Motor neuron (in vitro differentiated cells): Measurements from ENCODE around the gene ACOT8. TPM values are rescaled to one million over a fixed set of nuclear protein-coding genes. Genes with fewer than 3 reads are reported as not detected.

Experiments
- ATAC-seq, 8 experiments: fragments of 200-7000 bp; cut with Tn5 transposase; replicated peaks in 6 of 8; 2 replicates each; pipeline ENCODE4 v1.8.0; 2021; ENCODE audit warnings: mild to moderate bottlenecking in 8 of 8, moderate library complexity in 8 of 8
- H3K27ac ChIP-seq, 2 donors: fragments of 250-450 bp; sonication (Bioruptor Pico); 2 replicates each; pipeline ENCODE4 v1.9.0; 2021; ENCODE audit warnings: antibody characterized with exemption in 2 of 2, mild to moderate bottlenecking in 2 of 2, moderate library complexity in 1 of 2
- H3K4me1 ChIP-seq, 2 donors: fragments of 250-450 bp; sonication (Bioruptor Pico); replicated peaks in 1 of 2; 2 replicates each; pipeline ENCODE4 v1.6.1; 2021; ENCODE audit warnings: antibody characterized with exemption in 2 of 2, mild to moderate bottlenecking in 2 of 2, moderate library complexity in 1 of 2
- H3K4me3 ChIP-seq, 5 donors: fragments of 250-450 bp; sonication (Bioruptor Pico); 2 replicates each; pipeline ENCODE4 v1.9.0; 2021; ENCODE audit warnings: antibody characterized with exemption in 5 of 5, mild to moderate bottlenecking in 5 of 5, moderate library complexity in 4 of 5
- WGBS, 10 experiments: fragments of 450-650 bp; shearing (Covaris generic); methylation state at CpG; one replicate each; pipeline ENCODE4 v1.0.0; 2022; 5-methylcytosine and 5-hydroxymethylcytosine counted together
- in situ Hi-C, 9 experiments: fragments of 400-800 bp; cut with MboI; loops; one replicate each; pipeline ENCODE4 v1.15.0; 2021; ENCODE audit warnings: low sequenced_read_pairs in 9 of 9, low pct_unique_long_range_greater_than_20kb in 2 of 9; ENCODE audit not compliant: unreplicated experiment in 9 of 9
- total RNA-seq, 8 experiments: library from RNA; unstranded; fragments of 300-600 nt; gene quantifications; 2 replicates each; pipeline versions ENCODE4 v1.2.3 to v1.2.4, GENCODE V29; 2022

ACOT8 gene
- total RNA-seq, 8 experiments from 2014 or later: 25.8 to 46.6 (median 29.6) TPM

- Histone ChIP-seq H3K27ac (no peak overlapping the region), H3K4me3 (no peak overlapping the region), H3K4me1 (peaks cover 15 to 26% of the 10 kb centered on the region in 2 donors)
- in situ Hi-C loops: no loop called here
- ATAC-seq: no peak
- WGBS, 10 experiments: 13 to 96% (median 65%) methylated on average over 1 to 6 of the region's 7 CpGs; no CpG with 5 or more reads in 2 of the 10 experiments
Measured at GRCh38 chr20:45860560-45861220, 3.5 kb upstream of the ACOT8 start.

GRCh38 chr20:45859916-45860315 is 2.7 kb upstream of the ACOT8 start:
- no peak overlapping the region for H3K27ac ChIP-seq
- no peak overlapping the region for H3K4me3 ChIP-seq
- 89 to 100% (median 96%) methylated on average over 2 to 5 of the region's 5 CpGs; no CpG with 5 or more reads in 3 of the 10 experiments for WGBS, 10 experiments
- in situ Hi-C loops: no loop called here
- peaks cover 16 to 26% of the 10 kb centered on the region in 2 donors for H3K4me1 ChIP-seq
- ATAC-seq: no peak

- Histone ChIP-seq H3K4me3 (peak overlapping the region; percentile 75 to 86 (median 82)), H3K4me1 (peaks cover 16 to 26% of the 10 kb centered on the region in 2 donors), H3K27ac (peak overlapping the region; percentile 82 to 86)
- ATAC-seq: peak in 3 of 8 experiments; percentile 8 to 13 (median 9)
- 20 to 43% methylated on average over 1 of the region's 13 CpGs; no CpG with 5 or more reads in 8 of the 10 experiments for WGBS, 10 experiments
- in situ Hi-C loops: no loop called here
Measured at GRCh38 chr20:45857882-45858216, 657 bp upstream of the ACOT8 start.

- Histone ChIP-seq H3K4me1 (peaks cover 13 to 15% of the 10 kb centered on the region in 2 donors), H3K4me3 (no peak overlapping the region), H3K27ac (no peak overlapping the region)
- WGBS, 10 experiments: 20 to 89% (median 50%) methylated on average over 1 to 2 of the region's 2 CpGs; no CpG with 5 or more reads in 2 of the 10 experiments
- no peak for ATAC-seq
- in situ Hi-C loops: no loop called here
Measured at GRCh38 chr20:45853484-45853883, 3.7 kb downstream of the ACOT8 start.

GRCh38 chr20:45852326-45852725 is 4.9 kb downstream of the ACOT8 start:
- no peak overlapping the region for H3K4me3 ChIP-seq
- in situ Hi-C loops: no loop called here
- no peak overlapping the region for H3K27ac ChIP-seq
- H3K4me1 ChIP-seq: peaks cover 7 to 10% of the 10 kb centered on the region in 2 donors
- no peak for ATAC-seq
- 86 to 100% (median 98%) methylated on average over 1 to 6 of the region's 6 CpGs; no CpG with 5 or more reads in 4 of the 10 experiments for WGBS, 10 experiments

GRCh38 chr20:45851501-45851900 is 5.7 kb downstream of the ACOT8 start:
- Histone ChIP-seq H3K4me3 (no peak overlapping the region), H3K27ac (no peak overlapping the region), H3K4me1 (peaks cover 7 to 9% of the 10 kb centered on the region in 2 donors)
- ATAC-seq: no peak
- in situ Hi-C loops: no loop called here

GRCh38 chr20:45850926-45851325 is 6.3 kb downstream of the ACOT8 start:
- Histone ChIP-seq H3K4me1 (peaks cover 3 to 4% of the 10 kb centered on the region in 2 donors), H3K27ac (no peak overlapping the region), H3K4me3 (no peak overlapping the region)
- in situ Hi-C loops: no loop called here
- ATAC-seq: no peak
- 80 to 100% (median 100%) methylated on average over 1 of the region's 1 CpG; no CpG with 5 or more reads in 7 of the 10 experiments for WGBS, 10 experiments

- Histone ChIP-seq H3K27ac (no peak overlapping the region), H3K4me3 (no peak overlapping the region), H3K4me1 (no peaks in the 10 kb centered on the region)
- ATAC-seq: no peak
- in situ Hi-C loops: no loop called here
- WGBS, 10 experiments: 75 to 100% (median 100%) methylated on average over 1 to 2 of the region's 2 CpGs; no CpG with 5 or more reads in 4 of the 10 experiments
Measured at GRCh38 chr20:45850238-45850637, 7.0 kb downstream of the ACOT8 start.

- no peak overlapping the region for H3K27ac ChIP-seq
- in situ Hi-C loops: no loop called here
- peak in 2 of 8 experiments; percentile 29 to 41 for ATAC-seq
- H3K4me1 ChIP-seq: no peaks in the 10 kb centered on the region
- no peak overlapping the region for H3K4me3 ChIP-seq
- whole genome bisulfite sequencing, 10 experiments: 70 to 100% (median 91%) methylated on average over 1 to 7 of the region's 8 CpGs; no CpG with 5 or more reads in 1 of the 10 experiments
Measured at GRCh38 chr20:45848969-45849582, 8.1 kb downstream of the ACOT8 start.

GRCh38 chr20:45848421-45848820 is 8.8 kb downstream of the ACOT8 start:
- in situ Hi-C loops: no loop called here
- Histone ChIP-seq H3K27ac (no peak overlapping the region), H3K4me3 (no peak overlapping the region), H3K4me1 (no peaks in the 10 kb centered on the region)
- ATAC-seq: no peak
- WGBS, 10 experiments: 67 to 100% (median 98%) methylated on average over 2 to 5 of the region's 8 CpGs; no CpG with 5 or more reads in 6 of the 10 experiments

GRCh38 chr20:45845452-45845851 is 11.7 kb downstream of the ACOT8 start:
- Histone ChIP-seq H3K4me1 (no peaks in the 10 kb centered on the region), H3K4me3 (no peak overlapping the region), H3K27ac (no peak overlapping the region)
- peak in 2 of 8 experiments; percentile 26 to 48 for ATAC-seq
- in situ Hi-C loops: no loop called here

GRCh38 chr20:45843506-45843905 is 13.7 kb downstream of the ACOT8 start:
- WGBS, 10 experiments: 80 to 96% (median 92%) methylated on average over 2 to 13 of the region's 14 CpGs; no CpG with 5 or more reads in 5 of the 10 experiments
- Histone ChIP-seq H3K4me3 (no peak overlapping the region), H3K4me1 (no peaks in the 10 kb centered on the region), H3K27ac (no peak overlapping the region)
- ATAC-seq: peak in 1 of 8 experiments; percentile 27
- in situ Hi-C loops: no loop called here

- no peaks in the 10 kb centered on the region for H3K4me1 ChIP-seq
- H3K27ac ChIP-seq: no peak overlapping the region
- in situ Hi-C loops: no loop called here
- H3K4me3 ChIP-seq: no peak overlapping the region
- WGBS, 10 experiments: 74 to 100% (median 86%) methylated on average over 1 to 4 of the region's 5 CpGs; no CpG with 5 or more reads in 5 of the 10 experiments
- ATAC-seq: peak in 2 of 8 experiments; percentile 32 to 44
Measured at GRCh38 chr20:45842169-45842812, 14.9 kb downstream of the ACOT8 start.
